Stimulated activated CD8-positive, alpha-beta memory T cell treated with anti-CD3 and anti-CD28 coated beads, Interleukin-12 subunit alpha, Interleukin-12 subunit beta, amount 100 ng/mL, for 24 hours (primary cell): ENCODE results near the gene HDAC10.

Experiments
- DNase-seq: peaks from one replicate; pipeline ENCODE4 v3.0.0-alpha.2; 2020; ENCODE audit errors: extremely low read depth

Gene HDAC10

GRCh38 chr22:50242406-50242949, 8.6 kb downstream of the HDAC10 start:
- DNase-seq, result no peak

- DNase-seq, result no peak
These were observed 12.3 kb downstream of the HDAC10 start for GRCh38 chr22:50238755-50239154.

GRCh38 chr22:50236731-50237409, 14.2 kb downstream of the HDAC10 start:
- no peak for DNase-seq

DNA sequence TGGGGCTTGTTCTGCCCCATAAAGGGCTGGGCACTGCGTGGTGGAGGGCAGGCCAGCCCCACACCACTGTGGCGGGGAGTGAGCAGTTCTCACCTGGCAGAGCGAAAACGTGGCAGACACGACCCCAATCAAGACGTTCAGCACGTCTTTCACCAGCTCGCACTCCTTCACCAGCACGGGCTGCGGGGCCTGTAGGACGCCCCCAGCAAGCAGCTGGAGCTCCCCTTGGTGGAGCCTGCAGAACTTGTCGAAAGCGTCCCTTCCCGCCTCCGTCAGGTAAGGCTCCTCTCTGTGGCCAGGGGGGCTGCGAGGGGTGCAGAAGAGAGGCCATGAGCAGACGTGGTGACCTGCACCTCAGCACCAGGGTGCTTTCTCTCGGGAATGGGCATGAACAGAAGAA, 17.8 kb downstream of the HDAC10 start:
- no peak for DNase-seq

GRCh38 chr22:50232481-50233151, 18.4 kb downstream of the HDAC10 start:
- no peak for DNase-seq

DNA sequence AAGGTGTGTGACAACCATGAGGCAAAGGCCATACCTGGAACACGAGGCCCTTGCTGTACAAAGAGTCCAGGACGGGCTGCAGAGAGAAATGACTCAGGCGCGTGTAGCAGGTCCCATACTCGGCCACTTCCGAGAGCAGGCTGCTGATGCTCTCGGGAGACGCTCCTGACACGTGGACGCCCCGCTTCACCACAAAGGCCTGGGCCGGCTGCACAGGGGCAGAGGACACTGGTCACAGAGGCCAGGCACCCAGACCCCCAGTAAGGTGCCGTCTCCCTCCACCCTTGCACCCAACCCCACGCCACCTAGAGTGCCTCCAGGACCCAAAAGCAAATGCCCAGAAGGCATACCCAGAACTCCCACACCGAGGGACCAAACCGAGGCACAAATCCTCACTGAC, 21.7 kb downstream of the HDAC10 start:
- DNase-seq, result no peak

- no peak for DNase-seq
These were observed 22.7 kb downstream of the HDAC10 start for GRCh38 chr22:50228366-50228765.

DNA sequence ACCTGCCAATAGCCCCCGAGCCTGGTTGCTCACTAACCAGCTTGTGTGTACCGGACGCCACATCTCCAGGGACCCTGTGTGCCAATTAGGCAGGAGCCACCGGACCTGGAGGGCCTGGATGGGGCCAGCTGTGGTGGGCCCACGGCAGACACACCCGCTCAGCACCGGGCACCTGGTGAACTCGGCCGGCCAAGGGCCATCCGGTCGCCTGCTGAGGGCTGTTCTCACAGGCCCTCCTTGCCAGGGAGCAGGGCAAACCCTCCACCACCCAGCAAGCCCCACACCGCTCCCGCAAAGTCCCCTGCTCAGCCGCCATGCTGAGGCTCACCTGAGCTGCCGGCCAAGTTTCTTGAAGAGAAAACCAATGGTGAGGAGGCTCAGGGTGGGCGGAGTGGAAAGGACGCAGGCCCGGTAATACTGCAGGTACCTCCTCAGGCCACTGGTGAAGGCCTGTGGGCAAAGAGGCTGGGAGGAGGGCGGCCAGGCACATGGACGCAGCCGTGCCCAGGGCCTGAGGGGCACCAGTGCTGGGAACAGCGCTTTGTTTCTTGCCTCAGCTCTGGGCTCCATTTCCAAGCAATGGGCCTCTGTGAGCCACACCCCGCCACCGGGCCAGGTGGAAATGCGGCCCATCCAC, 23.4 kb downstream of the HDAC10 start:
- DNase-seq, result no peak

GRCh38 chr22:50226875-50227165, 24.2 kb downstream of the HDAC10 start:
- no peak for DNase-seq

DNA sequence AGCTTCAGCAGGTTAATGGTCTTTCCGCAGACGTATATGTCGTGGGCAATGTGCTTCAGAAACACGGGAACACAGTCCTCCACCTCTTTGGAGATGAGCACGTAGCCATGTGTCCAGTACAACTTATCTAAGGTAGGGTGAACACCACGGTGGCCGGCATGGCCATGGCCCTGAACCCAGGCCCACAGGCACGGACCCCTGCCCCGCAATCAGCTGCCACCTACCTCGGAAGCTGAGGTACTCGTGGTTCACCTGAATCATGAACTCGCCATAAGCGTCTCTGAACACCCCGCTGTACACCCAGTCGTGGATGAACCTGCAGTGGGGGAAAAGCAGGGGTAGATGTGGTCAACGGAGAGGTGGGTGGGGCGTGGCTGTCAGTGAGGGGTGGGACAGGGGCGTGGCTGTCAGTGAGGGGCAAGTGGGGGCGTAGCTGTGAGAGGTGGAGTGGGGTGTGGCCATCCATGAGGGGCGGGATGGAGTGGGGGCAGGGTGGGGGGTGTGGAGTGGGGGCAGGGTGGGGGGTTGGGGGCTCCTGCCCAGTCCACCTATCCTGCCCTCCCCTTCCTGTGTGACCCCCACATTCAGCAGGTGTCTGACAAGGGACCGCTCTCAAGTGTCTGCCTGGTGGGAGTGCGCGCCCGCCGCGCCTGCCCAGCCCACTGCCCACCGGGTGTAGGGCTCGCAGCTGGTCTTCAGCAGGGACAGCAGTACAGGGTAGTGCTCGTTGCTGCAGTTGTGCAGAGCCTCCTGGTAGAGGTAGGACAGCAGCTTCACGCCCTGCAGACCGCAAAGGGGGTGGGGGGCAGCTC, 24.8 kb downstream of the HDAC10 start:
- DNase-seq, result no peak

DNA sequence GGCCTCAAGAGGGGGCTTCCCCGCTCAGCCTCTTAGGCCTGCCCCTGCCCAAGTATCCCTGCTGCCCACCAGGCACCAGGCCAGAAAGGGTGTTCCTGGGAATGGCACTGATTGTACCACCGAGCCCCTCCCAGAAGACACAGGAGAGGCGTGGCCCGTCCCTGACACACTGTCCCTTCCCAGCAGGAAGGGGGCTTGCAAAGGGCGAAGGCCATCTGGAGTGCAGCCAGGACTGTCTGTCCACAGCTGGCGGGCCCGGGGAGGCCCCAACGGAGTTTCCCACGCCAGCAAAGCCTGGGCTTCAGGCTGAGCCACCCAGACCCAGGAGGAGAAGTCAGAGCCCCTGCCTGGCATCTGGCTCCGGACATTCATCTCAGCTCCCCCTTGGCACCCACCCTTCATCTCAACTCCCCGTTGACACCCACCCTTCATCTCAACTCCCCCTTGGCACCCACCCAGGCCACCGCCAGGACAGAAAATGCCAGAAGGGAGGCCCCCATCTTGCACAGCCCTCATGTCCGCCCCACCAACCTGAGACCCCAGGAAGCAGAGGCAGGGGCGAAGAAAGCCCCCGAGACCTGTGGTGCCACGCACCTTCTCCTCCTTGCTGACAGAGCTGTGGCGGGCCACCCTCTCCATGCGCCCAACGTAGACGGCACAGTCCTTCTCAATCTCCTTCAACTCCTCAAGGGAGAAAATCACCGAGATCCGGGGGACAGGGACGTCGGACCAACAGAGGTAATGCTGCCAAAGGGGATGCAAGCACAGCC, 25.7 kb downstream of the HDAC10 start:
- DNase-seq, result no peak

GRCh38 chr22:50224071-50224470, 27.0 kb downstream of the HDAC10 start:
- no peak for DNase-seq

DNA sequence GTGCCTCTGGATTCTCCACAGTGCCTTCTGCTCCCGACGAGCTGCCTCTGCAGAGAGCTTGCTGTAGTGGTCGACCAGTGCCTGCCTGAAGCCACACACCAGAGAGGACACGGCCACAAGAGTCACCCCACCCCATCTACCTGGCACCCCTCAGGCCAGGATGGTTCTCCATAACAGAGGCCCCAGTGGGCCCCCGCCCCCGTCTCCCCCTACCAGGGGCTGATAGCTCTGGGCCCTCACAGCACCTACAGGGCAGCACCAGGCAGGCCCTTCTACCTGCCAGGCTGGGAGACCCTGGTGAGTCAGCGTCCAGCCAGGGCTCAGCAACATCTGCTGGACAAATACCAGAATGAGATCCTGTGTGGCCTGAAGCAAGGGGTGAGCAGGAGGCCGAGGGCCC, 28.6 kb downstream of the HDAC10 start:
- DNase-seq, result no peak

DNA sequence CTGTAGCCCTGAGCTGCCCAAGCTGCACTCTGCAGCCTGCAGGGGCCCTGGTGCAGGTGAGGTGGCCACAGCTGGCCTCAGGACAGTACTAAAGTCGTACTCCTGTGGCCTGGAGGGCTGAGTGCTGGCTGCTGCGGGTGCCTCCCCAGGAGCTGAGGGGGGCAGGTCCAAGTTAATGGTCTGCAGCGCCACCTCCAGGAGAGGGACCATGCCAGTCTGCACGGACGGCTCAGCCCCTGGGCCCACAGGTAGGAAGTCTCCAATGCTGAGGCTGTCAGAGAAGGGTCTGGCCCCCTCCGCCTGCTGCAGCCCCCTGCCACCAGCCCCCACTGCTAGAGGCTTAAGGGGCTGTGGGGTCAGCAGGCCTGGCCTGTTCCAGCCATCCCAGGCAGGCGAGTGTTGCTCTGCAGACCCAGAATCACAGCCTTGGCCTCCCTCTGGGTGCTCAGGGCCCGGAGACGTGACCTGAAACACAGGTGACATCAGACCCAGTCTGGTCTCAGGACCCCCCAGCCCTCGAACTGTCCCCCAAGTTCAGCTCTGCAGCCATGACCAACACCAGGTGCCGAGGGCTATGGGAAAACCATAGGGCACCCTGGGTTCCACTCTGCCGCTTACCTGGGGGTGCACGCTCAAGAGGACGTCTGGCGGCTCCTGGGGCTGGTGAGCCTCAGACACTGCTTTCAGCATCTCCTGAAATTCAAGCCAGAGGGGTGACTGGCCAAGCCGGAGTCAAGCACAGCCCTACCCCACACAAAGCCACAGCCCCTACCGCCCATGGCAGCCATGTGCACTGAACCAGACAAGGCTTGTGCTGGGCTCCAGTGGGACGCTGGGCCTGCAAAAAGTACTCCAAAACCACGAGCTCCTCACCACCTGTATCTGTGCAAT, 29.4 kb downstream of the HDAC10 start:
- DNase-seq, result no peak

DNA sequence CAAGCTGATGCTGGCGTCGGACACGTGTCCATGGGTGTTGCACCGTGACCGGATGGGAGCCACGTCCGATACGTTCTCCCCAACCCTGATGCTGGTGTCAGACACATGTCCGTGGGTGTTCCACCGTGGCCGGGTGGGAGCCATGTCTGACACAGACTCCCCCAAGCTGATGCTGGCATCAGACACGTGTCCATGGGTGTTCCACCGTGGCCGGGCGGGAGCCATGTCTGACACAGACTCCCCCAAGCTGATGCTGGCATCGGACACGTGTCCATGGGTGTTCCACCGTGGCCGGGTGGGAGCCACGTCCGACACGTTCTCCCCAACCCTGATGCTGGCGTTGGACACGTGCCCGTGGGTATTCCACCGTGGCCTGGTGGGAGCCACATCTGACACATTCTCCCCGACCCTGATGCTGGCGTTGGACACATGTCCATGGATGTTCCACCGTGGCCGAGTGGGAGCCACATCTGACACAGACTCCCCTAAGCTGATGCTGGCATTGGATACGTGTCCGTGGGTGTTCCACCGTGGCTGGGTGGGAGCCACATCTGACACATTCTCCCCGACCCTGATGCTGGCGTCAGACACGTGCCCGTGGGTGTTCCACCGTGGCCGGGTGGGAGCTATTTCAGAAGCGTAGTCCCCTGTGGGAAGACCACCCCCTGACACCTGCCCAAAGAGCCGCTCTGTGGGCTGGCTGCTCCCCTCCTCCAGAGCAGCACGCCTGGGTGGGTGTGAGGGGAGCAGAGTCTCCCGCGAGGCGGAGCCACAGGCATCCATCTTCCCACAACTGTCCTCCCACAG, 30.3 kb downstream of the HDAC10 start:
- DNase-seq, result no peak

GRCh38 chr22:50219800-50220602, 31.1 kb downstream of the HDAC10 start:
- no peak for DNase-seq

DNA sequence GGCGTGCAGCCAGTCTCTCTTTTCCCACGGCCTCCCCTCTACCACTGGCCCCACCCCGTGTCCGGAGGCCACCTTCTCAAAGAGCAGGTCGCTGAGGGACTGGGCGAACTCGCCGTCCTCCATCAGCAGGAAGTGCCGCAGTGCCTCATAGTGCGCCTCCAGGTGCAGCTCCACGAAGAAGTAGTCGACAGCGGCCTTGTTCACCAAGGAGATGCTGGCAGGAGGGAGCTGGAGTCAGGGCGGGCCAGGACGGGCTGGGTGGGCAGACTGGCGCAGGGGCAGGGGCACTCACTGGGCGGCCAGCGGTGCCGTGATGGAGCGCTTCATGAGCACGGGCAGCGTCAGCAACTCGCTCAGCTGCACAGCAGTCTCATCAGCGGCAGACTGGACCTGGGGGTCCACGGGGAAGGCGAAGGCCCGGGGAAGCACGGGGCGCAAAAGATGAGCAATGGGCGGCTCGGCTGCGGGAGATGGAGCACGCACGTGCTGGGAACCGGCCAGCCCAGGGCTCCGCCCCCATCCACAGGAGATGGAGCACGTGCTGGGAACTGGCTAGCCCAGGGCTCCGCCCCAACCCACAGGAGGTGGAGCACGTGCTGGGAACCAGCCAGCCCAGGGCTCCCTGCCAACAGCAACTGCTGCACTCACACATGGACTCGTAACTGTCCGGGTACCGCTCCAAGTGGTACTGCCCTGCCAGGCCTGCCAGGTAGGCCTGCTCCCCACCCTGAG, 31.9 kb downstream of the HDAC10 start:
- DNase-seq, result no peak
